Breast epithelium (tissue), 4 donors: Measurements from ENCODE around the gene TPI1. TPM values are rescaled to one million over a fixed set of nuclear protein-coding genes. Genes with fewer than 3 reads are reported as not detected.

Experiments
- DNase-seq, 2 donors: peaks; one replicate each; pipeline ENCODE4 v3.0.0-alpha.2; 2019; ENCODE audit warnings: low spot score in 2 of 2
- H3K27ac ChIP-seq, 2 donors: fragments of 200-600 bp; sonication (generic) in 1 of 2; one replicate each; pipeline ENCODE4 v1.5.1; 2016 to 2019; ENCODE audit warnings: mild to moderate bottlenecking in 1 of 2
- H3K27me3 ChIP-seq, 2 donors: fragments of 200-600 bp; sonication (generic) in 1 of 2; one replicate each; pipeline versions ENCODE4 v1.5.1 to v1.6.0; 2017 to 2019; ENCODE audit warnings: control low read depth in 1 of 2, mild to moderate bottlenecking in 1 of 2
- H3K36me3 ChIP-seq: fragments of 200-600 bp; one replicate; pipeline ENCODE4 v1.5.1; 2019
- H3K4me1 ChIP-seq, 2 donors: fragments of 200-600 bp; sonication (generic); one replicate each; pipeline ENCODE4 v1.5.1; 2016 to 2019; ENCODE audit warnings: control low read depth in 1 of 2
- H3K4me3 ChIP-seq, 3 donors: fragments of 200-600 bp; sonication (generic); 1 replicate in 2 of 3; 2 replicates in 1 of 3; pipeline ENCODE4 v1.5.1; 2016 to 2019; ENCODE audit warnings: mild to moderate bottlenecking in 3 of 3, moderate library complexity in 2 of 3
- H3K9me3 ChIP-seq, 2 donors: fragments of 200-600 bp; sonication (generic) in 1 of 2; one replicate each; pipeline ENCODE4 v1.5.1; 2016 to 2019; ENCODE audit warnings: control low read depth in 1 of 2
- CTCF ChIP-seq, 3 donors: fragments of 450-650 bp; IDR thresholded peaks; one replicate each; pipeline ENCODE4 v1.5.1; 2016 to 2017; ENCODE audit warnings: antibody characterized with exemption in 3 of 3, mild to moderate bottlenecking in 3 of 3, moderate library complexity in 3 of 3
- POLR2A ChIP-seq: fragments of 450-650 bp; IDR thresholded peaks from one replicate; pipeline ENCODE4 v1.6.1; 2016; ENCODE audit warnings: antibody characterized with exemption, mild to moderate bottlenecking, moderate library complexity
- POLR2AphosphoS5 ChIP-seq, 3 donors: sonication (generic); formaldehyde crosslinking; IDR thresholded peaks; one replicate each; pipeline ENCODE4 v1.6.1; 2017; ENCODE audit warnings: antibody characterized with exemption in 3 of 3
- intact Hi-C: fragments of 100-400 bp; cut with DNase I; formaldehyde crosslinking; loops from one replicate; pipeline ENCODE4 v1.15.1; 2023; ENCODE audit warnings: low total_unique reads
- total RNA-seq, 3 donors: library from RNA; depleted of rRNA; stranded (reverse); fragments of >200 nt; gene quantifications; one replicate each; pipeline ENCODE4 v1.1.0, GENCODE V29; 2016

TPI1 gene
- total RNA-seq, 3 donors from 2014 or later, result 297 to 386 (median 351) TPM

- intact Hi-C loops, result no loop called here
- Histone ChIP-seq H3K9me3 (no peaks in the 10 kb centered on the region), H3K27me3 (no peaks in the 10 kb centered on the region), H3K27ac (no peak overlapping the region), H3K4me1 (no peaks in the 10 kb centered on the region), H3K36me3 (peaks cover 6% of the 10 kb centered on the region), H3K4me3 (no peak overlapping the region)
- no peak for DNase-seq
- TF ChIP-seq CTCF (IDR thresholded peaks at IDR 0.05), result no peak
- TF ChIP-seq POLR2A, result no peak
- TF ChIP-seq POLR2AphosphoS5 (IDR thresholded peaks at IDR 0.05), result no peak
Measured at GRCh38 chr12:6858799-6859198, 8.5 kb upstream of the TPI1 start.

GRCh38 chr12:6860116-6860515, 7.2 kb upstream of the TPI1 start:
- TF ChIP-seq POLR2A (no peak), CTCF (IDR thresholded peaks at IDR 0.05) (no peak), POLR2AphosphoS5 (IDR thresholded peaks at IDR 0.05) (no peak)
- Histone ChIP-seq H3K9me3 (no peaks in the 10 kb centered on the region), H3K4me3 (no peak overlapping the region), H3K36me3 (peaks cover 6% of the 10 kb centered on the region), H3K27ac (no peak overlapping the region), H3K4me1 (no peaks in the 10 kb centered on the region), H3K27me3 (no peaks in the 10 kb centered on the region)
- intact Hi-C loops, result loop anchor here (10.0 kb wide), 1 partner anchor 105 kb away; no protein-coding TSS in a partner anchor
- DNase-seq, result no peak

- no peak for TF ChIP-seq POLR2A
- TF ChIP-seq CTCF (IDR thresholded peaks at IDR 0.05), result no peak
- no peak for TF ChIP-seq POLR2AphosphoS5 (IDR thresholded peaks at IDR 0.05)
- Histone ChIP-seq H3K27ac (no peak overlapping the region), H3K36me3 (peaks cover 6% of the 10 kb centered on the region), H3K9me3 (no peaks in the 10 kb centered on the region), H3K4me1 (no peaks in the 10 kb centered on the region), H3K27me3 (no peaks in the 10 kb centered on the region), H3K4me3 (no peak overlapping the region)
- intact Hi-C loops, result loop anchor here (10.0 kb wide), 1 partner anchor 104 kb away; no protein-coding TSS in a partner anchor
- no peak for DNase-seq
Measured at GRCh38 chr12:6860942-6861341, 6.4 kb upstream of the TPI1 start.

- DNase-seq, result no peak
- Histone ChIP-seq H3K27me3 (no peaks in the 10 kb centered on the region), H3K36me3 (peaks cover 6% of the 10 kb centered on the region), H3K4me3 (no peak overlapping the region), H3K4me1 (no peaks in the 10 kb centered on the region), H3K27ac (no peak overlapping the region), H3K9me3 (no peaks in the 10 kb centered on the region)
- TF ChIP-seq POLR2AphosphoS5 (IDR thresholded peaks at IDR 0.05) (no peak), CTCF (IDR thresholded peaks at IDR 0.05) (no peak), POLR2A (no peak)
- intact Hi-C loops, result loop anchor here (10.0 kb wide), 1 partner anchor 103 kb away; no protein-coding TSS in a partner anchor
Measured at GRCh38 chr12:6861391-6861790, 5.9 kb upstream of the TPI1 start.

- no peak overlapping the region for H3K4me3 ChIP-seq
- intact Hi-C loops, result loop anchor here (10.0 kb wide), 1 partner anchor 102 kb away; no protein-coding TSS in a partner anchor
- no peaks in the 10 kb centered on the region for H3K9me3 ChIP-seq
- no peak for DNase-seq
- H3K27ac ChIP-seq, result no peak overlapping the region
- TF ChIP-seq POLR2AphosphoS5 (IDR thresholded peaks at IDR 0.05), result no peak
- TF ChIP-seq CTCF (IDR thresholded peaks at IDR 0.05), result no peak
- no peaks in the 10 kb centered on the region for H3K4me1 ChIP-seq
- H3K36me3 ChIP-seq, result peaks cover 6% of the 10 kb centered on the region
- H3K27me3 ChIP-seq, result no peaks in the 10 kb centered on the region
Measured at GRCh38 chr12:6863033-6863432, 4.3 kb upstream of the TPI1 start.
